ENCODE data around the gene FOLR2. TPM values are rescaled to one million over a fixed set of nuclear protein-coding genes. Genes with fewer than 3 reads are reported as not detected.

FOLR2 gene
- total RNA-seq, 1 donor from 2014 or later: not detected

- no peaks in the 10 kb centered on the region for H3K36me3 Mint-ChIP-seq (ENCODE audit: unreplicated experiment)
- H3K9me3 Mint-ChIP-seq (ENCODE audit: unreplicated experiment): no peaks in the 10 kb centered on the region
- peak; percentile 68 for DNase-seq (ENCODE audit: extremely low spot score, unreplicated experiment)
- peaks cover 33% of the 10 kb centered on the region for H3K4me1 Mint-ChIP-seq (ENCODE audit: unreplicated experiment)
- peak overlapping the region; percentile 84 for H3K4me3 Mint-ChIP-seq (ENCODE audit: unreplicated experiment)
- peaks cover 13% of the 10 kb centered on the region for H3K27me3 Mint-ChIP-seq (ENCODE audit: unreplicated experiment)
- no peak for TF ChIP-seq CTCF (IDR thresholded peaks at IDR 0.05)
- peak overlapping the region; percentile 93 for H3K27ac Mint-ChIP-seq (ENCODE audit: unreplicated experiment)
These were observed 5.7 kb downstream of the FOLR2 start for GRCh38 chr11:72222106-72222891.

GRCh38 chr11:72222907-72223614, 6.5 kb downstream of the FOLR2 start:
- peak; percentile 98 for DNase-seq (ENCODE audit: extremely low spot score, unreplicated experiment)
- peak; percentile 60 for TF ChIP-seq CTCF (IDR thresholded peaks at IDR 0.05)
- no peaks in the 10 kb centered on the region for H3K36me3 Mint-ChIP-seq (ENCODE audit: unreplicated experiment)
- peak overlapping the region; percentile 93 for H3K27ac Mint-ChIP-seq (ENCODE audit: unreplicated experiment)
- H3K4me1 Mint-ChIP-seq (ENCODE audit: unreplicated experiment): peaks cover 41% of the 10 kb centered on the region
- H3K27me3 Mint-ChIP-seq (ENCODE audit: unreplicated experiment): peaks cover 8% of the 10 kb centered on the region
- H3K9me3 Mint-ChIP-seq (ENCODE audit: unreplicated experiment): no peaks in the 10 kb centered on the region
- peak overlapping the region; percentile 84 for H3K4me3 Mint-ChIP-seq (ENCODE audit: unreplicated experiment)

- no peak for TF ChIP-seq CTCF (IDR thresholded peaks at IDR 0.05)
- H3K36me3 Mint-ChIP-seq (ENCODE audit: unreplicated experiment): peaks cover 1% of the 10 kb centered on the region
- peaks cover under 1% of the 10 kb centered on the region for H3K27me3 Mint-ChIP-seq (ENCODE audit: unreplicated experiment)
- H3K27ac Mint-ChIP-seq (ENCODE audit: unreplicated experiment): peak overlapping the region; percentile 97
- peaks cover 48% of the 10 kb centered on the region for H3K4me1 Mint-ChIP-seq (ENCODE audit: unreplicated experiment)
- peak; percentile 91 for DNase-seq (ENCODE audit: extremely low spot score, unreplicated experiment)
- H3K4me3 Mint-ChIP-seq (ENCODE audit: unreplicated experiment): peak overlapping the region; percentile 95
- no peaks in the 10 kb centered on the region for H3K9me3 Mint-ChIP-seq (ENCODE audit: unreplicated experiment)
These were observed 7.3 kb downstream of the FOLR2 start for GRCh38 chr11:72223615-72224563.

GRCh38 chr11:72224564-72225410, 8.2 kb downstream of the FOLR2 start, which contains the start of gene INPPL1:
Gene INPPL1, plus strand, starts transcription at chr11:72224767. Its CDS starts 218 bp downstream, at chr11:72224985.
- H3K27me3 Mint-ChIP-seq (ENCODE audit: unreplicated experiment): no peaks in the 10 kb centered on the region
- no peak for TF ChIP-seq CTCF (IDR thresholded peaks at IDR 0.05)
- peak within 1 kb of the TSS; percentile 97 for H3K27ac Mint-ChIP-seq (ENCODE audit: unreplicated experiment)
- peak; percentile 86 for DNase-seq (ENCODE audit: extremely low spot score, unreplicated experiment)
- H3K9me3 Mint-ChIP-seq (ENCODE audit: unreplicated experiment): no peaks in the 10 kb centered on the region
- peaks cover 6% of the 10 kb centered on the region for H3K36me3 Mint-ChIP-seq (ENCODE audit: unreplicated experiment)
- H3K4me3 Mint-ChIP-seq (ENCODE audit: unreplicated experiment): peak within 1 kb of the TSS; percentile 95
- H3K4me1 Mint-ChIP-seq (ENCODE audit: unreplicated experiment): peaks cover 50% of the 10 kb centered on the region

Measured in osteocyte (in vitro differentiated cells).